ENCODE measurements around the gene ZNF385B.

DNA sequence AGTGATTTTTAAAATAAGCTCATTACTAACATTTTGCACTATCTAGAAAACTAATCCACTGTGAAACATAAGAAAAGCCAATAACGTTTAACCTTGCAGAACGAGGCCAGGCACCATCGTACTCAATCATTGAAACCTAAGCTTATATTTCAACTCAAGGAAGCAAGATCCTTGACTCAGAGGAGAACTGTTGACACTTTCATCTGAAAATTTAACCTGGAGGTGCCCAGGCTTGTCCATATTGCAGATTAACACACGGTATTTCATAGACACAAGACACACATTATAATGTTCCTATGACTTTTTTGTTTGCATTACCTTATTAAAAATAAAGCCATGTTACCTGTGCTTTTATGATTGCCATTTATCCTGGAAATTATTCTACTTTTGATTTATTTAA lies 89.6 kb downstream of the ZNF385B start:
- TF ChIP-seq, protein P1, sequence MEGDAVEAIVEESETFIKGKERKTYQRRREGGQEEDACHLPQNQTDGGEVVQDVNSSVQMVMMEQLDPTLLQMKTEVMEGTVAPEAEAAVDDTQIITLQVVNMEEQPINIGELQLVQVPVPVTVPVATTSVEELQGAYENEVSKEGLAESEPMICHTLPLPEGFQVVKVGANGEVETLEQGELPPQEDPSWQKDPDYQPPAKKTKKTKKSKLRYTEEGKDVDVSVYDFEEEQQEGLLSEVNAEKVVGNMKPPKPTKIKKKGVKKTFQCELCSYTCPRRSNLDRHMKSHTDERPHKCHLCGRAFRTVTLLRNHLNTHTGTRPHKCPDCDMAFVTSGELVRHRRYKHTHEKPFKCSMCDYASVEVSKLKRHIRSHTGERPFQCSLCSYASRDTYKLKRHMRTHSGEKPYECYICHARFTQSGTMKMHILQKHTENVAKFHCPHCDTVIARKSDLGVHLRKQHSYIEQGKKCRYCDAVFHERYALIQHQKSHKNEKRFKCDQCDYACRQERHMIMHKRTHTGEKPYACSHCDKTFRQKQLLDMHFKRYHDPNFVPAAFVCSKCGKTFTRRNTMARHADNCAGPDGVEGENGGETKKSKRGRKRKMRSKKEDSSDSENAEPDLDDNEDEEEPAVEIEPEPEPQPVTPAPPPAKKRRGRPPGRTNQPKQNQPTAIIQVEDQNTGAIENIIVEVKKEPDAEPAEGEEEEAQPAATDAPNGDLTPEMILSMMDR (IDR thresholded peaks at IDR 0.05) = no peak
- no peak for TF ChIP-seq POLR2AphosphoS5 (IDR thresholded peaks at IDR 0.05)
